WTC11 (cell line): Measurements from ENCODE around the gene CPXM2. TPM values are rescaled to one million over a fixed set of nuclear protein-coding genes. Genes with fewer than 3 reads are reported as not detected.

Source experiments
- ATAC-seq: fragments of 200-7000 bp; cut with Tn5 transposase; 2 replicates; pipeline ENCODE4 v1.10.0; 2021; ENCODE audit warnings: mild to moderate bottlenecking, moderate library complexity
- CTCF ChIA-PET: fragments of 300-600 bp; sonication (Branson Sonifier 250); formaldehyde crosslinking; loops from one replicate; lab custom pipeline; 2021; ENCODE audit warnings: antibody characterized with exemption; lab: Charles Lee
- POLR2A ChIA-PET: fragments of 350-600 bp; sonication (Branson Sonifier 250); formaldehyde crosslinking; loops from one replicate; lab custom pipeline; 2021; ENCODE audit warnings: antibody characterized with exemption; lab: Charles Lee
- DNase-seq: peaks from one replicate; pipeline ENCODE4 v3.0.0; 2021; ENCODE audit warnings: low spot score
- H3K27ac Mint-ChIP-seq: 2 replicates; pipeline ENCODE4 v1.8.0; 2021; ENCODE audit warnings: mixed read lengths
- H3K27me3 Mint-ChIP-seq: 2 replicates; pipeline ENCODE4 v1.8.0; 2021; ENCODE audit warnings: low read depth, mild to moderate bottlenecking, moderate library complexity, mixed read lengths
- H3K36me3 Mint-ChIP-seq: 2 replicates; pipeline ENCODE4 v1.8.0; 2021; ENCODE audit warnings: mixed read lengths
- H3K4me1 Mint-ChIP-seq: 2 replicates; pipeline ENCODE4 v1.8.0; 2022; ENCODE audit warnings: mixed read lengths
- H3K4me3 Mint-ChIP-seq: 2 replicates; pipeline ENCODE4 v1.8.0; 2021; ENCODE audit warnings: mild to moderate bottlenecking, moderate library complexity, mixed read lengths
- H3K9me3 Mint-ChIP-seq: 2 replicates; pipeline ENCODE4 v1.8.0; 2021; ENCODE audit warnings: mixed read lengths
- ATF1 ChIP-seq: sonication (generic); formaldehyde crosslinking; IDR thresholded peaks from 2 replicates; pipeline ENCODE4 v1.8.1; 2023; ENCODE audit warnings: mild to moderate bottlenecking, moderate library complexity, missing genetic modification reagents
- CREB1 ChIP-seq: sonication (generic); formaldehyde crosslinking; IDR thresholded peaks from 2 replicates; pipeline ENCODE4 v1.8.0; 2023; ENCODE audit warnings: mild to moderate bottlenecking, missing genetic modification reagents
- CREM ChIP-seq: sonication (generic); formaldehyde crosslinking; IDR thresholded peaks from 2 replicates; pipeline ENCODE4 v1.8.1; 2022; ENCODE audit warnings: mild to moderate bottlenecking, missing genetic modification reagents, moderate library complexity
- E2F5 ChIP-seq: sonication (generic); formaldehyde crosslinking; IDR thresholded peaks from 2 replicates; pipeline ENCODE4 v1.8.1; 2022; ENCODE audit warnings: mild to moderate bottlenecking, moderate library complexity, missing genetic modification reagents
- ERG ChIP-seq: fragments of 250-450 bp; sonication (Bioruptor Pico); IDR thresholded peaks from 2 replicates; pipeline ENCODE4 v1.8.0; 2021; ENCODE audit warnings: mild to moderate bottlenecking
- ESRRA ChIP-seq: sonication (generic); formaldehyde crosslinking; IDR thresholded peaks from 2 replicates; pipeline ENCODE4 v1.8.1; 2022; ENCODE audit warnings: mild to moderate bottlenecking, missing genetic modification reagents, borderline replicate concordance
- FOXJ3 ChIP-seq: sonication (generic); formaldehyde crosslinking; IDR thresholded peaks from 2 replicates; pipeline ENCODE4 v1.9.0; 2021; ENCODE audit warnings: missing genetic modification reagents, mild to moderate bottlenecking, borderline replicate concordance
- FOXP1 ChIP-seq: sonication (generic); formaldehyde crosslinking; IDR thresholded peaks from 2 replicates; pipeline ENCODE4 v1.8.0; 2022; ENCODE audit warnings: missing genetic modification reagents, mild to moderate bottlenecking, moderate library complexity, borderline replicate concordance
- HMGA2 ChIP-seq: fragments of 250-450 bp; sonication (Bioruptor Pico); IDR thresholded peaks from 2 replicates; pipeline ENCODE4 v1.4.0; 2021; ENCODE audit warnings: mild to moderate bottlenecking, moderate library complexity
- IRF2 ChIP-seq: sonication (generic); formaldehyde crosslinking; IDR thresholded peaks from 2 replicates; pipeline ENCODE4 v1.8.0; 2022; ENCODE audit warnings: low read depth, missing genetic modification reagents, borderline replicate concordance
- JAZF1 ChIP-seq: fragments of 250-450 bp; sonication (Bioruptor Pico); IDR thresholded peaks from 2 replicates; pipeline ENCODE4 v1.9.0; 2021; ENCODE audit warnings: moderate library complexity, mild to moderate bottlenecking, inconsistent platforms
- MXD4 ChIP-seq: fragments of 250-450 bp; sonication (Bioruptor Pico); IDR thresholded peaks from 2 replicates; pipeline ENCODE4 v1.8.0; 2021; ENCODE audit warnings: mild to moderate bottlenecking, moderate library complexity, borderline replicate concordance
- MYBL2 ChIP-seq: sonication (generic); formaldehyde crosslinking; IDR thresholded peaks from 2 replicates; pipeline ENCODE4 v1.8.1; 2023; ENCODE audit warnings: mild to moderate bottlenecking, moderate library complexity, missing genetic modification reagents
- NFATC4 ChIP-seq: fragments of 250-450 bp; sonication (Bioruptor Pico); IDR thresholded peaks from 2 replicates; pipeline ENCODE4 v1.9.0; 2021; ENCODE audit warnings: mild to moderate bottlenecking
- NFE2L1 ChIP-seq: sonication (generic); formaldehyde crosslinking; IDR thresholded peaks from 2 replicates; pipeline ENCODE4 v1.8.1; 2023; ENCODE audit warnings: missing genetic modification reagents
- OVOL2 ChIP-seq: fragments of 250-450 bp; sonication (Bioruptor Pico); IDR thresholded peaks from 2 replicates; pipeline ENCODE4 v1.9.0; 2021; ENCODE audit warnings: mild to moderate bottlenecking, borderline replicate concordance
- PRRX2 ChIP-seq: fragments of 250-450 bp; sonication (Bioruptor Pico); IDR thresholded peaks from 2 replicates; pipeline ENCODE4 v1.8.0; 2021; ENCODE audit warnings: mild to moderate bottlenecking
- SMAD3 ChIP-seq: sonication (generic); formaldehyde crosslinking; IDR thresholded peaks from 2 replicates; pipeline ENCODE4 v1.8.0; 2022; ENCODE audit warnings: missing genetic modification reagents, mild to moderate bottlenecking, borderline replicate concordance
- SMAD4 ChIP-seq: sonication (generic); formaldehyde crosslinking; IDR thresholded peaks from 2 replicates; pipeline ENCODE4 v1.8.0; 2022; ENCODE audit warnings: mild to moderate bottlenecking, missing genetic modification reagents
- SP1 ChIP-seq: sonication (generic); formaldehyde crosslinking; conservative IDR thresholded peaks from 2 replicates; pipeline ENCODE4 v1.8.1; 2022; ENCODE audit warnings: missing genetic modification reagents
- TP53 ChIP-seq: sonication (generic); formaldehyde crosslinking; IDR thresholded peaks from 2 replicates; pipeline ENCODE4 v1.8.1; 2023; ENCODE audit warnings: mild to moderate bottlenecking, missing genetic modification reagents
- ZBTB21 ChIP-seq: sonication (generic); formaldehyde crosslinking; IDR thresholded peaks from 2 replicates; pipeline ENCODE4 v1.8.1; 2023; ENCODE audit warnings: mild to moderate bottlenecking, missing genetic modification reagents, borderline replicate concordance
- ZNF121 ChIP-seq: sonication (generic); formaldehyde crosslinking; IDR thresholded peaks from 2 replicates; pipeline ENCODE4 v1.8.0; 2023; ENCODE audit warnings: missing genetic modification reagents
- ZNF138 ChIP-seq: sonication (generic); formaldehyde crosslinking; conservative IDR thresholded peaks from 2 replicates; pipeline ENCODE4 v1.8.1; 2022; ENCODE audit warnings: mild to moderate bottlenecking, moderate library complexity, missing genetic modification reagents
- ZNF232 ChIP-seq: sonication (generic); formaldehyde crosslinking; IDR thresholded peaks from 2 replicates; pipeline ENCODE4 v1.8.0; 2022; ENCODE audit warnings: mild to moderate bottlenecking, missing genetic modification reagents
- ZNF263 ChIP-seq: sonication (generic); formaldehyde crosslinking; IDR thresholded peaks from 2 replicates; pipeline ENCODE4 v1.8.1; 2022; ENCODE audit warnings: low read depth, mild to moderate bottlenecking, moderate library complexity, missing genetic modification reagents
- ZNF423 ChIP-seq: fragments of 250-450 bp; sonication (Bioruptor Pico); IDR thresholded peaks from 2 replicates; pipeline ENCODE4 v2.1.2; 2022; ENCODE audit warnings: mild to moderate bottlenecking, moderate library complexity
- total RNA-seq: library from RNA; stranded (reverse); gene quantifications from 3 replicates; pipeline ENCODE4 v1.2.3, GENCODE V29; 2021
- TF ChIP-seq, protein P1 (sequence below): sonication (generic); formaldehyde crosslinking; IDR thresholded peaks from 2 replicates; pipeline ENCODE4 v1.8.1; 2023; ENCODE audit warnings: mild to moderate bottlenecking, missing genetic modification reagents
- TF ChIP-seq, protein P2 (sequence below): sonication (generic); formaldehyde crosslinking; IDR thresholded peaks from 2 replicates; pipeline ENCODE4 v1.8.1; 2022; ENCODE audit warnings: low read depth, missing genetic modification reagents, borderline replicate concordance
- TF ChIP-seq, protein P3 (sequence below): fragments of 250-450 bp; sonication (Bioruptor Pico); IDR thresholded peaks from 2 replicates; pipeline ENCODE4 v1.9.0; 2021; ENCODE audit warnings: moderate library complexity, mild to moderate bottlenecking, inconsistent platforms, borderline replicate concordance
- TF ChIP-seq, protein P4 (sequence below): sonication (generic); formaldehyde crosslinking; IDR thresholded peaks from 2 replicates; pipeline ENCODE4 v1.8.0; 2023; ENCODE audit warnings: missing genetic modification reagents

The CPXM2 gene
- total RNA-seq, 1 experiment from 2014 or later: 3.4 TPM

GRCh38 chr10:123930340-123931001, 38.9 kb upstream of the CPXM2 start (continued):
- TF ChIP-seq ERG: no peak
- no peak for TF ChIP-seq ZNF423
- no peak for TF ChIP-seq ZNF232 (CRISPR knock-in tag)
- no peak for TF ChIP-seq FOXP1 (CRISPR knock-in tag)
- no peak for TF ChIP-seq MXD4 (CRISPR knock-in tag)
- TF ChIP-seq, protein P1, sequence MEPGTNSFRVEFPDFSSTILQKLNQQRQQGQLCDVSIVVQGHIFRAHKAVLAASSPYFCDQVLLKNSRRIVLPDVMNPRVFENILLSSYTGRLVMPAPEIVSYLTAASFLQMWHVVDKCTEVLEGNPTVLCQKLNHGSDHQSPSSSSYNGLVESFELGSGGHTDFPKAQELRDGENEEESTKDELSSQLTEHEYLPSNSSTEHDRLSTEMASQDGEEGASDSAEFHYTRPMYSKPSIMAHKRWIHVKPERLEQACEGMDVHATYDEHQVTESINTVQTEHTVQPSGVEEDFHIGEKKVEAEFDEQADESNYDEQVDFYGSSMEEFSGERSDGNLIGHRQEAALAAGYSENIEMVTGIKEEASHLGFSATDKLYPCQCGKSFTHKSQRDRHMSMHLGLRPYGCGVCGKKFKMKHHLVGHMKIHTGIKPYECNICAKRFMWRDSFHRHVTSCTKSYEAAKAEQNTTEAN (CRISPR knock-in tag): no peak
- no peak for TF ChIP-seq OVOL2 (CRISPR knock-in tag)
- TF ChIP-seq TP53 (CRISPR knock-in tag): no peak
- TF ChIP-seq, protein P2, sequence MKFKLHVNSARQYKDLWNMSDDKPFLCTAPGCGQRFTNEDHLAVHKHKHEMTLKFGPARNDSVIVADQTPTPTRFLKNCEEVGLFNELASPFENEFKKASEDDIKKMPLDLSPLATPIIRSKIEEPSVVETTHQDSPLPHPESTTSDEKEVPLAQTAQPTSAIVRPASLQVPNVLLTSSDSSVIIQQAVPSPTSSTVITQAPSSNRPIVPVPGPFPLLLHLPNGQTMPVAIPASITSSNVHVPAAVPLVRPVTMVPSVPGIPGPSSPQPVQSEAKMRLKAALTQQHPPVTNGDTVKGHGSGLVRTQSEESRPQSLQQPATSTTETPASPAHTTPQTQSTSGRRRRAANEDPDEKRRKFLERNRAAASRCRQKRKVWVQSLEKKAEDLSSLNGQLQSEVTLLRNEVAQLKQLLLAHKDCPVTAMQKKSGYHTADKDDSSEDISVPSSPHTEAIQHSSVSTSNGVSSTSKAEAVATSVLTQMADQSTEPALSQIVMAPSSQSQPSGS (CRISPR knock-in tag): no peak
- TF ChIP-seq ZNF121: no peak
- no peak for TF ChIP-seq MYBL2
- no peak for TF ChIP-seq E2F5 (CRISPR knock-in tag)
- TF ChIP-seq, all 79 proteins: peak for 0

DNA sequence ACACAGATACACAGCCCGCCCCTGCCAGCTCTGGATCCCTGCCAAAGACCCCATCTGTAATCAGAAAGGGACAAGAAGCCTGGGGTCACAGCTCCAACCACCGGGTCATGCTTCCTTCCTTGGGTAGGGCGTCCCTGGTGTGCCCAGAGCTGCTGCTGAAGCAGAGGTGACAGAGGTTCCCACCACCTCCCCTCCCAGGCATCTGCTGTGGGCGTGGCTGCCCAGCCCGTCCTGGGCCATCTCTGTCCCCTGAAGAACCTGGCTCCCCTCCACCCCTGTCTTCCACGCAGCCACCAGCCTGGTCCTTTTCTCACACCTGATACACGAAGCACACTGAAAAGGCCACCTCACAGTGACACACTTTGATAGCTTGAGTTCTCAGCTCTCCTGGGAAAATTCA, 38.2 kb upstream of the CPXM2 start:
- ATAC-seq: no peak
- Mint-ChIP-seq H3K27ac (no peak overlapping the region), H3K27me3 (peaks cover 10% of the 10 kb centered on the region)

GRCh38 chr10:123928427-123928826, 36.8 kb upstream of the CPXM2 start:
- H3K4me3 Mint-ChIP-seq: no peak overlapping the region
- ChIA-PET POLR2A (no interaction called here), CTCF (no interaction called here)
- peaks cover 16% of the 10 kb centered on the region for H3K27me3 Mint-ChIP-seq
- no peaks in the 10 kb centered on the region for H3K4me1 Mint-ChIP-seq
- H3K27ac Mint-ChIP-seq: no peak overlapping the region
- ATAC-seq (no peak), DNase-seq (no peak)
- peaks cover 53% of the 10 kb centered on the region for H3K9me3 Mint-ChIP-seq
- peaks cover 29% of the 10 kb centered on the region for H3K36me3 Mint-ChIP-seq
- TF ChIP-seq, protein P3, sequence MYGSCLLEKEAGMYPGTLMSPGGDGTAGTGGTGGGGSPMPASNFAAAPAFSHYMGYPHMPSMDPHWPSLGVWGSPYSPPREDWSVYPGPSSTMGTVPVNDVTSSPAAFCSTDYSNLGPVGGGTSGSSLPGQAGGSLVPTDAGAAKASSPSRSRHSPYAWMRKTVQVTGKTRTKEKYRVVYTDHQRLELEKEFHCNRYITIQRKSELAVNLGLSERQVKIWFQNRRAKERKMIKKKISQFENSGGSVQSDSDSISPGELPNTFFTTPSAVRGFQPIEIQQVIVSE: no peak
- no peak for TF ChIP-seq ZNF232 (CRISPR knock-in tag)
- TF ChIP-seq, protein P4, sequence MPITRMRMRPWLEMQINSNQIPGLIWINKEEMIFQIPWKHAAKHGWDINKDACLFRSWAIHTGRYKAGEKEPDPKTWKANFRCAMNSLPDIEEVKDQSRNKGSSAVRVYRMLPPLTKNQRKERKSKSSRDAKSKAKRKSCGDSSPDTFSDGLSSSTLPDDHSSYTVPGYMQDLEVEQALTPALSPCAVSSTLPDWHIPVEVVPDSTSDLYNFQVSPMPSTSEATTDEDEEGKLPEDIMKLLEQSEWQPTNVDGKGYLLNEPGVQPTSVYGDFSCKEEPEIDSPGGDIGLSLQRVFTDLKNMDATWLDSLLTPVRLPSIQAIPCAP: no peak
- no peak for TF ChIP-seq ESRRA (CRISPR knock-in tag)
- no peak for TF ChIP-seq ZNF263 (CRISPR knock-in tag)
- TF ChIP-seq IRF2 (CRISPR knock-in tag): no peak
- TF ChIP-seq SMAD4 (CRISPR knock-in tag): no peak
- TF ChIP-seq MYBL2: no peak
- no peak for TF ChIP-seq NFATC4 (CRISPR knock-in tag)
- no peak for TF ChIP-seq SMAD3 (CRISPR knock-in tag)
- no peak for TF ChIP-seq NFE2L1 (CRISPR knock-in tag)
- TF ChIP-seq PRRX2 (CRISPR knock-in tag): no peak
- no peak for TF ChIP-seq JAZF1 (CRISPR knock-in tag)

More for the DNA sequence above, 38.2 kb upstream of the CPXM2 start:
- Mint-ChIP-seq H3K4me3 (no peak overlapping the region), H3K4me1 (0 out of 2 replicates have a peak, but pooled peaks cover under 1% of the 10 kb centered on the region), H3K9me3 (peaks cover 59% of the 10 kb centered on the region), H3K36me3 (peaks cover 24% of the 10 kb centered on the region)
- CTCF ChIA-PET: no interaction called here
- no peak for DNase-seq
- no peak for TF ChIP-seq ATF1
- TF ChIP-seq ZNF138 (CRISPR knock-in tag): no peak
- TF ChIP-seq NFE2L1 (CRISPR knock-in tag): no peak
- TF ChIP-seq, protein P2 (CRISPR knock-in tag): no peak
- TF ChIP-seq SMAD3 (CRISPR knock-in tag): no peak
- TF ChIP-seq CREB1 (CRISPR knock-in tag): no peak
- no peak for TF ChIP-seq NFATC4 (CRISPR knock-in tag)
- TF ChIP-seq SP1 (CRISPR knock-in tag): no peak
- no peak for TF ChIP-seq CREM (CRISPR knock-in tag)
- no peak for TF ChIP-seq FOXJ3
- no peak for TF ChIP-seq ZNF423
- no peak for TF ChIP-seq HMGA2 (CRISPR knock-in tag)
- no peak for TF ChIP-seq ZBTB21 (CRISPR knock-in tag)
- POLR2A ChIA-PET: no interaction called here
